Endothelial cell of umbilical vein (primary cell): Measurements from ENCODE around the gene TSC22D1.

Source experiments
- CTCF ChIP-seq, 2 donors: IDR thresholded peaks; 1 replicate in 1 of 2; 2 replicates in 1 of 2; pipeline ENCODE4 v1.5.1; 2011; ENCODE audit warnings: low read length in 2 of 2, mild to moderate bottlenecking in 2 of 2, moderate library complexity in 2 of 2, control low read depth in 1 of 2, inconsistent platforms in 1 of 2, low read depth in 1 of 2; ENCODE audit not compliant: insufficient read depth in 1 of 2; ENCODE audit errors: extremely low read depth in 1 of 2
- EZH2 ChIP-seq: IDR thresholded peaks from 2 replicates; pipeline ENCODE4 v1.6.1; 2012; ENCODE audit warnings: borderline replicate concordance, low read depth, mild to moderate bottlenecking, moderate library complexity, low read length, inconsistent platforms; ENCODE audit not compliant: severe bottlenecking
- FOS ChIP-seq: IDR thresholded peaks from 2 replicates; pipeline ENCODE4 v1.6.1; 2011; ENCODE audit warnings: mild to moderate bottlenecking, low read length, moderate library complexity, borderline replicate concordance; ENCODE audit not compliant: insufficient read depth
- GATA2 ChIP-seq: IDR thresholded peaks from 2 replicates; pipeline ENCODE4 v1.7.0; 2011; ENCODE audit warnings: low read depth, mild to moderate bottlenecking, moderate library complexity, mixed read lengths, low read length; ENCODE audit not compliant: insufficient read length, insufficient read depth
- JUN ChIP-seq: IDR thresholded peaks from 2 replicates; pipeline ENCODE4 v1.6.1; 2011; ENCODE audit warnings: borderline replicate concordance, low read depth; ENCODE audit not compliant: insufficient read length, insufficient read depth
- MAX ChIP-seq: IDR thresholded peaks from 2 replicates; pipeline ENCODE4 v1.6.1; 2011; ENCODE audit not compliant: insufficient read depth, insufficient read length
- MYC ChIP-seq: IDR thresholded peaks from one replicate; pipeline ENCODE4 v1.6.1; 2011; ENCODE audit warnings: mild to moderate bottlenecking, low read depth, low read length
- POLR2A ChIP-seq: IDR thresholded peaks from 2 replicates; pipeline ENCODE4 v1.6.1; 2012; ENCODE audit warnings: low read depth, mild to moderate bottlenecking, control low read depth, low read length
- POLR2AphosphoS5 ChIP-seq: IDR thresholded peaks from 2 replicates; pipeline ENCODE4 v1.6.1; 2012; ENCODE audit warnings: low read depth, mild to moderate bottlenecking, control low read depth, low read length, moderate library complexity; ENCODE audit not compliant: insufficient read depth

GRCh38 chr13:44592216-44592847 is 16.2 kb upstream of the TSC22D1 start:
- TF ChIP-seq CTCF (IDR thresholded peaks at IDR 0.05; ENCODE audit: extremely low read depth in 1 of 2, insufficient read depth in 1 of 2, low read depth in 1 of 2, low read length in 2 of 2) (no peak), POLR2AphosphoS5 (no peak), EZH2 (no peak), POLR2A (no peak), MAX (no peak), FOS (no peak), MYC (no peak), JUN (no peak), GATA2 (no peak)
